Measurements from ENCODE around the gene NT5DC4. TPM values are rescaled to one million over a fixed set of nuclear protein-coding genes. Genes with fewer than 3 reads are reported as not detected.

The NT5DC4 gene
- total and polyA plus RNA-seq, 2 experiments from 2014 or later, result not detected

GRCh38 chr2:112782234-112782799 is 61.5 kb downstream of the NT5DC4 start:
- no peak for TF ChIP-seq EZH2phosphoT487 (IDR thresholded peaks at IDR 0.05; ENCODE audit: insufficient read depth, low read depth)
- no peak for TF ChIP-seq EZH2 (IDR thresholded peaks at IDR 0.05; ENCODE audit: insufficient read depth, poor library complexity, severe bottlenecking)
- no peak overlapping the region for H3K4me2 ChIP-seq (ENCODE audit: unreplicated experiment)
- no peaks in the 10 kb centered on the region for H3K36me3 ChIP-seq (ENCODE audit: low read depth)
- DNase-seq, result no peak
- no peaks in the 10 kb centered on the region for H3K9me2 ChIP-seq (ENCODE audit: insufficient read depth)
- H3F3A ChIP-seq (ENCODE audit: insufficient read depth), result no peaks in the 10 kb centered on the region
- H3K27me3 ChIP-seq (replicated peaks; ENCODE audit: insufficient read depth), result no peaks in the 10 kb centered on the region
- no peak overlapping the region for H2AFZ ChIP-seq
- H3K4me3 ChIP-seq, result no peak overlapping the region
- H3K9me3 ChIP-seq (ENCODE audit: low read depth), result no peaks in the 10 kb centered on the region
- no peaks in the 10 kb centered on the region for H3K79me2 ChIP-seq (ENCODE audit: insufficient read depth)
- H3K27ac ChIP-seq, result no peak overlapping the region
- no peak overlapping the region for H3K9ac ChIP-seq
- H4K20me1 ChIP-seq (ENCODE audit: insufficient read depth), result no peaks in the 10 kb centered on the region
- in situ Hi-C loops (cut with MboI), result no loop called here
- WGBS, 2 experiments (ENCODE audit: low coverage in 1 of 2, low lambda C conversion rate in 2 of 2, missing lambda C conversion rate in 2 of 2), result 52 to 66% methylated on average over 3 of the region's 3 CpGs
- H3K4me1 ChIP-seq (ENCODE audit: insufficient read depth), result peaks cover 6% of the 10 kb centered on the region; the same call in 1 of the 2 replicates

- H3K4me3 ChIP-seq, result no peak overlapping the region
- H3F3A ChIP-seq (ENCODE audit: insufficient read depth), result no peaks in the 10 kb centered on the region
- H3K27ac ChIP-seq, result no peak overlapping the region
- 69 to 78% methylated on average over 3 of the region's 3 CpGs for WGBS, 2 experiments (ENCODE audit: low coverage in 1 of 2, low lambda C conversion rate in 2 of 2, missing lambda C conversion rate in 2 of 2)
- H3K9me3 ChIP-seq (ENCODE audit: low read depth), result no peaks in the 10 kb centered on the region
- no peaks in the 10 kb centered on the region for H3K27me3 ChIP-seq (replicated peaks; ENCODE audit: insufficient read depth)
- no peak for TF ChIP-seq EZH2 (IDR thresholded peaks at IDR 0.05; ENCODE audit: insufficient read depth, poor library complexity, severe bottlenecking)
- no peaks in the 10 kb centered on the region for H4K20me1 ChIP-seq (ENCODE audit: insufficient read depth)
- no peaks in the 10 kb centered on the region for H3K9me2 ChIP-seq (ENCODE audit: insufficient read depth)
- DNase-seq, result no peak
- no peaks in the 10 kb centered on the region for H3K36me3 ChIP-seq (ENCODE audit: low read depth)
- no peak overlapping the region for H3K9ac ChIP-seq
- H3K79me2 ChIP-seq (ENCODE audit: insufficient read depth), result no peaks in the 10 kb centered on the region
- H2AFZ ChIP-seq, result peak overlapping the region; percentile 59; the same call in 1 of the 2 replicates
- in situ Hi-C loops (cut with MboI), result no loop called here
- no peak overlapping the region for H3K4me2 ChIP-seq (ENCODE audit: unreplicated experiment)
- H3K4me1 ChIP-seq (ENCODE audit: insufficient read depth), result peaks cover 6% of the 10 kb centered on the region; the same call in 1 of the 2 replicates
Observed at GRCh38 chr2:112783187-112783714, 62.4 kb downstream of the NT5DC4 start.

GRCh38 chr2:112784199-112785189 is 63.7 kb downstream of the NT5DC4 start, which contains the start of gene IL1A:
Gene IL1A, minus strand, starts transcription at chr2:112784493. Its CDS starts 723 bp downstream, at chr2:112783770.
- peak within 1 kb of the TSS; percentile 67 for H3K4me2 ChIP-seq (ENCODE audit: unreplicated experiment)
- no peaks in the 10 kb centered on the region for H3K27me3 ChIP-seq (replicated peaks; ENCODE audit: insufficient read depth)
- DNase-seq, result peak; percentile 93
- peak within 1 kb of the TSS; percentile 59 for H2AFZ ChIP-seq
- H3K9me2 ChIP-seq (ENCODE audit: insufficient read depth), result no peaks in the 10 kb centered on the region
- H3K27ac ChIP-seq, result no peak within 1 kb of the TSS
- H3F3A ChIP-seq (ENCODE audit: insufficient read depth), result no peaks in the 10 kb centered on the region
- peak within 1 kb of the TSS; percentile 29 for H3K4me3 ChIP-seq
- H3K9me3 ChIP-seq (ENCODE audit: low read depth), result no peaks in the 10 kb centered on the region
- in situ Hi-C loops (cut with MboI), result no loop called here
- H3K79me2 ChIP-seq (ENCODE audit: insufficient read depth), result no peaks in the 10 kb centered on the region
- no peaks in the 10 kb centered on the region for H3K36me3 ChIP-seq (ENCODE audit: low read depth)
- 30 to 31% methylated on average over 13 of the region's 13 CpGs for WGBS, 2 experiments (ENCODE audit: low coverage in 1 of 2, low lambda C conversion rate in 2 of 2, missing lambda C conversion rate in 2 of 2)
- H4K20me1 ChIP-seq (ENCODE audit: insufficient read depth), result no peaks in the 10 kb centered on the region
- peak within 1 kb of the TSS; percentile 7; the same call in 1 of the 2 replicates for H3K9ac ChIP-seq
- no peak for TF ChIP-seq EZH2 (IDR thresholded peaks at IDR 0.05; ENCODE audit: insufficient read depth, poor library complexity, severe bottlenecking)
- no peak for TF ChIP-seq EZH2phosphoT487 (IDR thresholded peaks at IDR 0.05; ENCODE audit: insufficient read depth, low read depth)
- peaks cover 6% of the 10 kb centered on the region; the same call in 1 of the 2 replicates for H3K4me1 ChIP-seq (ENCODE audit: insufficient read depth)

- 70 to 82% methylated on average over 3 of the region's 3 CpGs for WGBS, 2 experiments (ENCODE audit: low coverage in 1 of 2, low lambda C conversion rate in 2 of 2, missing lambda C conversion rate in 2 of 2)
- H3K9ac ChIP-seq, result no peak overlapping the region
- peaks cover 6% of the 10 kb centered on the region; the same call in 1 of the 2 replicates for H3K4me1 ChIP-seq (ENCODE audit: insufficient read depth)
- H3F3A ChIP-seq (ENCODE audit: insufficient read depth), result no peaks in the 10 kb centered on the region
- H3K27ac ChIP-seq, result no peak overlapping the region
- H3K9me2 ChIP-seq (ENCODE audit: insufficient read depth), result no peaks in the 10 kb centered on the region
- no peak for TF ChIP-seq EZH2phosphoT487 (IDR thresholded peaks at IDR 0.05; ENCODE audit: insufficient read depth, low read depth)
- no peak for TF ChIP-seq EZH2 (IDR thresholded peaks at IDR 0.05; ENCODE audit: insufficient read depth, poor library complexity, severe bottlenecking)
- H3K36me3 ChIP-seq (ENCODE audit: low read depth), result no peaks in the 10 kb centered on the region
- no peak overlapping the region for H3K4me3 ChIP-seq
- H4K20me1 ChIP-seq (ENCODE audit: insufficient read depth), result no peaks in the 10 kb centered on the region
- no peaks in the 10 kb centered on the region for H3K27me3 ChIP-seq (replicated peaks; ENCODE audit: insufficient read depth)
- H3K4me2 ChIP-seq (ENCODE audit: unreplicated experiment), result no peak overlapping the region
- H2AFZ ChIP-seq, result no peak overlapping the region
- no peaks in the 10 kb centered on the region for H3K9me3 ChIP-seq (ENCODE audit: low read depth)
- H3K79me2 ChIP-seq (ENCODE audit: insufficient read depth), result no peaks in the 10 kb centered on the region
- in situ Hi-C loops (cut with MboI), result no loop called here
- DNase-seq, result no peak
Observed at GRCh38 chr2:112787294-112787693, 66.5 kb downstream of the NT5DC4 start.

Measured in GM23248 (cell line).